Upper lobe of left lung (tissue), 6 donors: ENCODE data around the gene HPSE2. TPM values are rescaled to one million over a fixed set of nuclear protein-coding genes. Genes with fewer than 3 reads are reported as not detected.
"Not testable (repeated sequence)": the region's sequence is repeated elsewhere in the genome, so short reads cannot be mapped to it uniquely, and the experiment has no call there.

Experiments used
- ATAC-seq, 2 donors: fragments of 200-7000 bp; cut with Tn5 transposase; one replicate each; pipeline ENCODE4 v1.9.1; 2022; ENCODE audit warnings: mild to moderate bottlenecking in 2 of 2, moderate library complexity in 2 of 2; ENCODE audit not compliant: low FRiP score in 2 of 2
- DNase-seq, 2 donors: peaks; one replicate each; pipeline ENCODE4 v3.0.0-alpha.2; 2019 to 2020
- H3K27ac ChIP-seq, 4 donors: fragments of 200-600 bp; sonication (generic); one replicate each; pipeline ENCODE4 v1.5.1; 2016 to 2019
- H3K27me3 ChIP-seq, 4 donors: fragments of 200-600 bp; sonication (generic); one replicate each; pipeline ENCODE4 v1.5.1; 2017 to 2019
- H3K36me3 ChIP-seq, 4 donors: fragments of 200-600 bp; sonication (generic); one replicate each; pipeline ENCODE4 v1.5.1; 2016 to 2019
- H3K4me1 ChIP-seq, 4 donors: fragments of 200-600 bp; sonication (generic); one replicate each; pipeline ENCODE4 v1.5.1; 2018 to 2019
- H3K4me3 ChIP-seq, 4 donors: fragments of 200-600 bp; sonication (generic); one replicate each; pipeline ENCODE4 v1.5.1; 2017 to 2019; ENCODE audit warnings: mild to moderate bottlenecking in 2 of 4, moderate library complexity in 1 of 4
- H3K9me3 ChIP-seq, 4 donors: fragments of 200-600 bp; sonication (generic); one replicate each; pipeline ENCODE4 v1.5.1; 2018 to 2019
- CTCF ChIP-seq, 6 experiments: fragments of 450-650 bp in 4 of 6; fragments of 200-600 bp in 2 of 6; sonication (generic) in 2 of 6; IDR thresholded peaks; one replicate each; pipeline ENCODE4 v1.5.1; 2016 to 2019; ENCODE audit warnings: antibody characterized with exemption in 6 of 6
- EP300 ChIP-seq, 4 donors: sonication (generic); formaldehyde crosslinking; IDR thresholded peaks; one replicate each; pipeline ENCODE4 v1.5.1; 2017; ENCODE audit warnings: antibody characterized with exemption in 4 of 4, control low read depth in 2 of 4
- POLR2A ChIP-seq, 4 donors: fragments of 450-650 bp; IDR thresholded peaks; one replicate each; pipeline ENCODE4 v1.5.1; 2016 to 2017; ENCODE audit warnings: antibody characterized with exemption in 4 of 4, mild to moderate bottlenecking in 2 of 4
- POLR2AphosphoS5 ChIP-seq, 2 donors: sonication (generic); formaldehyde crosslinking; IDR thresholded peaks; one replicate each; pipeline ENCODE4 v1.5.1; 2017; ENCODE audit warnings: antibody characterized with exemption in 2 of 2
- WGBS, 2 donors: methylation state at CpG; one replicate each; pipeline ENCODE4 v1.1.5; 2017 to 2018; 5-methylcytosine and 5-hydroxymethylcytosine counted together
- total RNA-seq, 6 donors: library from RNA; depleted of rRNA in 4 of 6; stranded (reverse); fragments of >200 nt in 4 of 6; gene quantifications; one replicate each; pipeline versions ENCODE4 v1.1.0 to v1.2.1, GENCODE V29; 2016 to 2021
- donor health status: DM: no; HTN: no; CAD: no; lungs with moderate emphysema.
- donor health status: DM: no; HTN: yes; CAD: no; lungs with severe emphysema.

HPSE2 gene
- total RNA-seq, 6 donors from 2014 or later = 0.15 to 1.1 (median 0.91) TPM; not detected in 1

- H3K27ac ChIP-seq = no peak overlapping the region
- H3K27me3 ChIP-seq = no peaks in the 10 kb centered on the region
- WGBS, 2 donors = 61% methylated on average over 3 to 4 of the region's 4 CpGs
- TF ChIP-seq CTCF (IDR thresholded peaks at IDR 0.05) (no peak), EP300 (IDR thresholded peaks at IDR 0.05) (no peak), POLR2AphosphoS5 (IDR thresholded peaks at IDR 0.05) (no peak), POLR2A (IDR thresholded peaks at IDR 0.05) (no peak)
- DNase-seq (no peak), ATAC-seq (no peak)
- no peak overlapping the region for H3K4me3 ChIP-seq
- no peaks in the 10 kb centered on the region for H3K36me3 ChIP-seq
- H3K9me3 ChIP-seq = no peaks in the 10 kb centered on the region
- H3K4me1 ChIP-seq = no peaks in the 10 kb centered on the region
Measured at GRCh38 chr10:98567391-98568133, 668.1 kb downstream of the HPSE2 start.

GRCh38 chr10:98563811-98564210 lies 671.8 kb downstream of the HPSE2 start:
- ATAC-seq (no peak), DNase-seq (no peak)
- Histone ChIP-seq H3K27me3 (no peaks in the 10 kb centered on the region), H3K9me3 (no peaks in the 10 kb centered on the region), H3K27ac (no peak overlapping the region), H3K4me1 (no peaks in the 10 kb centered on the region), H3K36me3 (no peaks in the 10 kb centered on the region), H3K4me3 (no peak overlapping the region)
- 46% methylated on average over 2 of the region's 2 CpGs for WGBS, 2 donors
- TF ChIP-seq POLR2AphosphoS5 (IDR thresholded peaks at IDR 0.05) = no peak
- TF ChIP-seq POLR2A (IDR thresholded peaks at IDR 0.05) = no peak
- no peak for TF ChIP-seq CTCF (IDR thresholded peaks at IDR 0.05)

- Histone ChIP-seq H3K36me3 (no peaks in the 10 kb centered on the region), H3K27ac (no peak overlapping the region), H3K4me1 (no peaks in the 10 kb centered on the region), H3K4me3 (no peak overlapping the region), H3K9me3 (no peaks in the 10 kb centered on the region), H3K27me3 (no peaks in the 10 kb centered on the region)
- TF ChIP-seq POLR2AphosphoS5 (IDR thresholded peaks at IDR 0.05) (no peak), POLR2A (IDR thresholded peaks at IDR 0.05) (no peak), EP300 (IDR thresholded peaks at IDR 0.05) (no peak), CTCF (IDR thresholded peaks at IDR 0.05) (no peak)
- 92% methylated on average over 2 of the region's 2 CpGs for WGBS, 2 donors
- DNase-seq = no peak
- no peak for ATAC-seq
Measured at GRCh38 chr10:98560565-98560964, 675.1 kb downstream of the HPSE2 start.

- H3K36me3 ChIP-seq = no peaks in the 10 kb centered on the region
- H3K9me3 ChIP-seq = no peaks in the 10 kb centered on the region
- no peak overlapping the region for H3K4me3 ChIP-seq
- DNase-seq = no peak
- 53 to 55% methylated on average over 3 of the region's 3 CpGs for WGBS, 2 donors
- no peak for ATAC-seq
- no peaks in the 10 kb centered on the region for H3K27me3 ChIP-seq
- no peaks in the 10 kb centered on the region for H3K4me1 ChIP-seq
- TF ChIP-seq EP300 (IDR thresholded peaks at IDR 0.05) = no peak
- no peak for TF ChIP-seq CTCF (IDR thresholded peaks at IDR 0.05)
- H3K27ac ChIP-seq = no peak overlapping the region
Measured at GRCh38 chr10:98556061-98556460, 679.6 kb downstream of the HPSE2 start.

GRCh38 chr10:98555021-98555619 lies 680.5 kb downstream of the HPSE2 start:
- 27 to 33% methylated on average over 7 of the region's 7 CpGs for WGBS, 2 donors
- Histone ChIP-seq H3K27me3 (no peaks in the 10 kb centered on the region), H3K9me3 (no peaks in the 10 kb centered on the region), H3K4me3 (no peak overlapping the region), H3K27ac (no peak overlapping the region), H3K4me1 (no peaks in the 10 kb centered on the region), H3K36me3 (no peaks in the 10 kb centered on the region)
- DNase-seq (no peak), ATAC-seq (no peak)
- TF ChIP-seq POLR2AphosphoS5 (IDR thresholded peaks at IDR 0.05) (no peak), EP300 (IDR thresholded peaks at IDR 0.05) (no peak), CTCF (IDR thresholded peaks at IDR 0.05) (no peak), POLR2A (IDR thresholded peaks at IDR 0.05) (no peak)

- ATAC-seq, H3K4me1 ChIP-seq: not testable (repeated sequence)
- 48 to 57% methylated on average over 6 to 7 of the region's 7 CpGs for WGBS, 2 donors
Measured at GRCh38 chr10:98541561-98541960, 694.1 kb downstream of the HPSE2 start.

More at GRCh38 chr10:98541561-98541960, 694.1 kb downstream of the HPSE2 start:
- H3K27ac ChIP-seq, H3K27me3 ChIP-seq, DNase-seq, H3K4me3 ChIP-seq, H3K9me3 ChIP-seq, H3K36me3 ChIP-seq: not testable (repeated sequence)
